Inflammatory macrophage (primary cell): Measurements from ENCODE around the gene SKIL.

Experiments
- DNase-seq, 2 donors: peaks; one replicate each; pipeline ENCODE4 v3.0.0-alpha.2; 2020 to 2022

Gene SKIL

DNA sequence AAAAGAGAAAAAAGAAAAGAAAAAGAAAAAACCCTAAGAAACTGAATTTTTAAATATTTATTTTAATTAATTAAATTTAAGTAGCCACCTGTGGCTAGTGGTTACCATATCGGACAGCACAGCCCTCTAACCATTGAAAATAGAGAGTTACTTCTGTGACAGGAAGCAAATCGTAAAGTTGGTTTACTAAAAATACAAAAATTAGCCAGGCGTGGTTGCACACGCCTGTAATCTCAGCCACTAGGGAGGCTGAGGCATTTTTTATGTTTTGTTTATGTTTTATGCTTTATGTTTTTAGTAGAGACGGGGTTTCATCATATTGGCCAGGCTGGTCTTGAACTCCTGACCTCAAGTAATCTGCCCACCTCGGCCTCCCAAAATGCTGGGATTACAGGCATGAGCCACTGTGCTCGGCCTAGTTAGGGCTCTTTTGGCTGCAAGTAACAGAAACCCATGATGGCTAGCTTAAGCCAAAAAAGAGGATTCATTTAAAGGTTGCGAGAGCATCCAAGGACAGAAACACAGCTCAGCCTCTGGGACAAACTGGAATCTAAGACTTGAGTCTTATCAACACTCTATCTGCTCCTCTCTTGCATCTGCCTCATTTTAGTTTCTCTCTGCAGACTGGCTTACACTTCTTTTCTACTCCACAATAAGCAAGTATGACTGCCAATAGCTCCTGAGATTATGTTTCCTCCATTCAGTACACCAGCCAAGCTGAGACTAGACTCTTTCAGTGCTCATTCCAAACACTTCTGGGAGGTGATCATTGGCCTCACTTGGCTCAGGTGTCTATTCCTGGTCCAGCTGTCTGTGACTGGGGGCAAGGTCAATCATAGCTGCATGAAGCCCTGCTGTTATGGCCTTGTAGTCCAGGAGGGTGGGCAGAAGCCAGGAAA is 6.8 kb upstream of the SKIL start:
- no peak for DNase-seq

DNA sequence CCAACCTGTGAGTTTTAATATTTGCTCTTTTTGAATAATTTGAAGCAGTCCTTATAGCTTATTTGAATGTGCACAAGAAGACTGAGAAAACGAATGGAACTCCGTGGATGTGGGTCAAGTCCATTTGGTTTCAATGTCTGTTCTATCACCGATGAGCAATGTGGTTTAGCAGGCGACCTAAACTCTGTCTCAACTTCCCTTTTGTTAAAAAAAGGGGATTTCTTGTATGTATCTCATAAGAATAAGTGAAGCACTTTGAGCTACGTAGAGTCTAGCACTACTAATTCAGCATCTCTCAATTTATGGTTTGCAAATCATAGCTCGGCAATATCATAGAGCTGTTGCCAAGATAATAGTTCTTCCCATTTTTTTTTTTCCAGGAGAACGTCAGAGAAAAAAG is 4.6 kb upstream of the SKIL start:
- DNase-seq, result peak; percentile 79 to 82

DNA sequence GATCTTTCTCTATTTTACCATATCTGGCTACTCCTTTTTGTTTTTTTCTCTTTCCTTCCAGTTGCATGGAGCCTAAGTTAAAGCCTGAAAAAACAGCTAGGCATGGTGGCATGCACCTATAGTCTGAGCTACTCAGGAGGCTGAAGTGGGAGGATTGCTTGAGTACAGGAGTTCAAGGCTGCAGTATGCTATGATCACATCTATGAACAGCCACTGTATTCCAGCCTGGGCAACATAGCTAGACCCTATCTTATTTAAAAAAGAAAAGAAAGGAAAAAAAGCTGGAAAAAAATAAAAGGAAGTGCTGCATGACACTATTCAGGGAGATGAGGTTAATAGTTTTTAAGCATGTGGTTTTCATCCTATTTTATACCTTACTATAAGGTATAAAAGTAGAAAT is 4.0 kb upstream of the SKIL start:
- DNase-seq, result no peak

DNA sequence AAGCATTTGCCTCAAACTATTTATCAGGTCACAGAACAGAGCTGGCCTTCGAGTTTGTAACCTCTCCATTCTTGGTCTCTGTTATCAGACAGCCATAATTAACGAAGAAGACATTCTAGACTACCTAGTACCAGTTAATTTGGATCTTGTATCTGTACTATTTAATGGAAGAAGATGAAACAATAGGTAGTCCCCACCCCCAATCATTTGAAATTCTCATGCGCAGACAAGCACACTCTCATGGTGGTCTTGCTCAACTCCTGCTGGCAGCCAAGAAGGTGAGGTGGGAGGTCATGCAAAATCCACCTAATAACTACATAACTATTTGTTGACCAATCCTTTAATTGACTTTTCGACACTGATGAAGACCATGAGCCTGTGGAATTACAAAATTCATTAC is 2.8 kb upstream of the SKIL start:
- DNase-seq, result no peak

DNA sequence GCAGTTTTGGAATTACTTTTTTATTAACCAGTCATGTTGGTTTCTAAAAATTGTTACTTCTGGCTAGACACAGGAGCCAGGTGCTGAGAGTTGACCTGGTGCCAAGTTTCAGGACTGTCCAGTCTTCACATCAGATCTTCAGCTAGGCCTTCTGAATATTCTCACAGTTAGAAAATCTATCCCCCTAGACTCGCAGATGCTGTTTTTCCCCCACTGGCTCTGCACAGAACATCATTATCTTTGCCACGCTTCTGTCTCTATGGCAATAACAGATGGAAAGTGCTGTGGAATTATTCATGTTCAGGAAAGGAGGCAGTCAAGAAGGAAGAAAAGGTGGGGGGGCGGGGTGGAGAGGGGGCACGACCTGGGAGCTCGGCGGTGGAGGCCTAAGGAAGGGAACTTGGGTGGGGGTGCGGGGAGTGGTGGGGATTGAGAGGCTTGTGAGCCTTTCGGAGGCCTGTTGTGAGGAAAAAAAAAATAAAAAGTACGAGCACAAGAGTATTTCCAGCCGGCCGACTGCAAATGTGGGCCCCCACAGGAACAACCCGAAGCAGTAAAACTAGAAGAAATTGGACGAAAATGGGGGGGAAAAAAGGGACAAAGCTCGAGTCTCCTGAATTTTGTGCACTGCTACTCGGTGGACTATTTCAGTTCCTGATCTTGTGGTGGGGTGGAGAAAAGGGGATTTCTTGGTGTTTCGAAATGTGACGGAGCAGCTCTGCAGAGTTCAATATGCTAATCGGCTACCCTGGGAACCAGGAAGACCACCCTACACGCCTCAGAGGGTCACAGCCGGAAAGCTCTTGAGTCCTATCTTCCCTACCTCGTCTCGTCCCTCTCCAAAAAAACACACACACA is 1.5 kb upstream of the SKIL start:
- peak; percentile 77 to 79 for DNase-seq

DNA sequence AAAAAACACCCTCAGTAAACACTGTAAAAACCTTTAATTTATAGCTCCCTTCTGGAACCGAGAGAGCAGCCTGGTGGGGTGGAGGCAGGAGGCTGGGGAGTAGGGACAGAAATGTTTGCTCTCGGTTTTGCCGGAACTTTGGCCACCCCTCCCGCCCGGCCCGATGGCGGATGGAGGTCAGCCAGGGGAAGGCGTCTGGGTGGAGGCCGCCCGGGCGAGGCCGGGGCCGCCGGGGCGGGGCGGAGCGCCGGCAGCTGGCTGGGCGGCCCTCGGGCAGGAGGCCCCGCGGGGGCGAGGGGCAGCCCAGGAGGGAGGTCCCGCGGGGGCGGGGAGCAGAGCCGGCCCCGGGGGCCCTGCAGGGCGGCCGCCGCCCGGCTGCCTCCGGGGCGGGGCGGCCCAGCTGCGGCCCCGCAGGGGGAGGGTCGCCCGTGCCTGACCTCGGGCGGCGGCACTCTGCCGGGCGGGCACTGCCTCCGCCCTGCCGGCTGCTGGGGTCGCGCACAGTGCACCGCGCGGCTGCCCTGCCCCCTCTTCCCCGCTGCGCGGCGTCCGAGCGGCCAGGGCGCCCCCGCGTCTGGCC is 829 bp upstream of the SKIL start:
- peak; percentile 89 to 95 for DNase-seq

DNA sequence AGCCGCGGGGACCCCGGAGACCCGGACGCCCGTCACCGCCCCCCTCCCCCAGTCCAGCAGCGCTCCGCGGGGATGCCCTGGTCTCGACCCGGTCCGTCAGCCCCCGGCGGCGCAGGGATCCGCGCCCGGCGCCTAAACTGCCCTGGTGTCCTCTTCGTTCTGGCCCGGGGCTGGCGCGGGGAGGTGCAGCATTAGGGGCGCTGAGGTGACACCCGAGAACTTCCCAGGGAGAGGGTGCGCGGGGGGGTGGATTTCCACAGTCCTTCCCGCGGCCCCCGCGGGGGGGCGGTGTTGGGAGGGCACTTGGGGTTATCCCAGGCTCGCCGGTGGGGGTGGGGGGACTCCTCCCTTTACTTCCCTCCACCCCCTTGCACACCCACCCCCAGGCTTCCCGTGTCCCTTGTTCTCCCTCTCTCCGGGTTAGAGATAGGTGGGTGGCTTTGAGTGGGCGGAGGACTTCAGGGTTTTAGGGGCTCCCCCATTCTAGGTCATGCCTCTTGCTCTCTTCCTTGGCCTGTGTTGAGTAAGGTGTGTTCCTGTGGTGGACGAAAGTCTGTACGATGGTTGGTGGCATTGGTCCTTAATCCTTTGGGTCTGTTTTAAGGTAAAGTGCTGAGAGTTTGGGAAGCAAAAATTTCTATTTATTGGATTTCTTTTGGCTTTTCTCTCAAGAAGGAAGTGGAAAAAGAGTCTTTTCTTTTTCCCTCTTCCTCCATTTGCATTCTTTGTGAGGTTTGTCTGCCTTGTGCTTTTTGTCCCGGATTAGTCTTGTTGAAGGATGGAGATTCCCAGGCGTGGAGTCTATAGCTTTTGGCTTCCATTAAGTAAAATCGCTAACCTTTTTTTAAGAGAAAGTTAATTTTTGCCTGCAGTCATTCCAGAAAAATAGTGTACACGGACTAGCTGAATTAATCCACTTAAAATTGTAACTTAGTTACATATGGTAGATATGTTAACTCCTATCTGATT is 811 bp downstream of the SKIL start:
- peak; percentile 85 to 93 for DNase-seq

DNA sequence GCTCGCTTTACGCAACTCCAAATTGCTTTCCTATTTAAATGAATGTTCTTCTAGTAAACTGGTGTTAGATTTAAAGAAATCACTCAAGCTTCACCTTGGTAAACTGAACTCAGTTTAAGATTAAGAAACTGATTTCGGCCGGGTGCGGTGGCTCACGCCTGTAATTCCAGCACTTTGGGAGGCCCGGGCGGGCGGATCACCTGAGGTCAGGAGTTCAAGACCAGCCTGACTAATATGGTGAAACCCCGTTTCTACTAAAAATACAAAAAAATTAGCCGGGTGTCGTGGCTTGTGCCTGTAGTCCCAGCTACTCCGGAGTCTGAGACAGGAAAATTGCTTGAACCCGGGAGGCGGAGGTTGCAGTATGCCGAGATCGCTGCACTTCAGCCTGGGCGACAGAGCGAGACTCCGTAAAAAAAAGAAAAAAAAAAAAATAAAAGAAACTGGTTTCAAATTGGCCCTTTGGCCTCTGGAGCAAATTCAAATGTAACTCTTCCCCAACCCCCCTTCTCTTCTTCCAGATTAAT is 1.7 kb downstream of the SKIL start:
- DNase-seq, result no peak

DNA sequence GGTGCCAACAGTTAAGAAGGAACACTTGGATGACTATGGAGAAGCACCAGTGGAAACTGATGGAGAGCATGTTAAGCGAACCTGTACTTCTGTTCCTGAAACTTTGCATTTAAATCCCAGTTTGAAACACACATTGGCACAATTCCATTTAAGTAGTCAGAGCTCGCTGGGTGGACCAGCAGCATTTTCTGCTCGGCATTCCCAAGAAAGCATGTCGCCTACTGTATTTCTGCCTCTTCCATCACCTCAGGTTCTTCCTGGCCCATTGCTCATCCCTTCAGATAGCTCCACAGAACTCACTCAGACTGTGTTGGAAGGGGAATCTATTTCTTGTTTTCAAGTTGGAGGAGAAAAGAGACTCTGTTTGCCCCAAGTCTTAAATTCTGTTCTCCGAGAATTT is 3.0 kb downstream of the SKIL start:
- no peak for DNase-seq

DNA sequence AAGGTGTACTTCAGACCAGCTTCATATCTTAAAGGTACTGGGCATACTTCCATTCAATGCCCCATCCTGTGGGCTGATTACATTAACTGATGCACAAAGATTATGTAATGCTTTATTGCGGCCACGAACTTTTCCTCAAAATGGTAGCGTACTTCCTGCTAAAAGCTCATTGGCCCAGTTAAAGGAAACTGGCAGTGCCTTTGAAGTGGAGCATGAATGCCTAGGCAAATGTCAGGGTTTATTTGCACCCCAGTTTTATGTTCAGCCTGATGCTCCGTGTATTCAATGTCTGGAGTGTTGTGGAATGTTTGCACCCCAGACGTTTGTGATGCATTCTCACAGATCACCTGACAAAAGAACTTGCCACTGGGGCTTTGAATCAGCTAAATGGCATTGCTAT is 3.4 kb downstream of the SKIL start:
- DNase-seq, result peak in 1 of 2 donors; percentile 8

DNA sequence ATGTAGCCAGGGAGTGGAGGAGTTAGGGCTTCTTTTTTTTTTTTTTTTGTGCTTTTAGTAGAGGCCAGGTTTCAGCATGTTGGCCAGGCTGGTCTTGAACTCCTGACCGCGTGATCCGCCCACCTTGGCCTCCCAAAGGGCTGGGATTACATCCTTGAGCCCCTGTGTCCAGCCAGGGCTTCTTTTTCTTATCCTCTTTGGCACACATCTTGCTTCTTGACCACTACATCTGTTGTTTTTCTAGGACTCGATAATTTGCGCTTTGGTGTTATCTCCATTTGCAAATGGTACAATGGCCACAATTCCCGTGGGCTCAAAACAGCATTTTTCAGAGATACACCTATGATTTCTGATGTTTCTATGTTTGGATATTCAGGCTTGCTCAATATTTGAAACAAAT is 4.2 kb downstream of the SKIL start:
- no peak for DNase-seq

DNA sequence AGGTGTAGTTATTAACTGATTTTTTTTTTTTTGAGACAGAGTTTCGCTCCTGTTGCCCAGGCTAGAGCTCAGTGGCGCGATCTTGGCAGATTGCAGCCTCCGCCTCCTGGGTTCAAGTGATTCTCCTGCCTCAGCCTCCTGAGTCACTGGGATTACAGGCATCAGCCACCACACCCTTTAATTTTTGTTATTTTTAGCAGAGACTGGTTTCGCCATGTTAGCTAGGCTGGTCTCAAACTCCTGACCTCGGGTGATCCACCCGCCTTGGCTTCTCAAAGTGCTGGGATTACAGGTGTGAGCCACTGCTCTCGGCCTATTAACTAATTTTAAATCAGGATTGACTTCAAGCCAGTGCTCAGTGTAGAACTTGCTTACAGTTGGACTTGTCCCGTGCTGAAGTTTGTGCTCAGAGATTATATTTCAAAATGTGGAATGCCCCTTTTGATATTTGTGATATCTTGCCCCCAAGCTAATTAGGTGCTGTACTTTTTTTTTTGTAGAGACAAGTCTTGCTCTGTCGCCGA is 6.0 kb downstream of the SKIL start:
- no peak for DNase-seq

DNA sequence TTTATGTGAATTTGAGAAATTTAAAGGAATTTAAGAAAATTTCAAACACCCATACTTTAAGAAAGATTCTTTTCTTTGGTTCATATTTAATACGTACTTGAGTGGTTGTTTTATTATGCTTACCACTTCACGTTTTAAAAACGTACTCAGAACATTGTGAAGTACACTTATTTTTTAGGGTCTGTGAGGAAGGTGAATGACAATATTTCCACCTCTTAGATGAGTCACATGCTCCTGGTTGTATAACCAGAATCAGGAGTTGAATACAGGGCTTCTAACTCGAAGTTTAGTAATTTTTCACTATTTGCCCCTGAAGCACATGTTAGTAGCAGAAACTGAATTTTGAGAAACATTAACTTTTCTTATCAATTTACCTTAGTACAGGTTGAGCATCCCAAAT is 7.5 kb downstream of the SKIL start:
- no peak for DNase-seq

DNA sequence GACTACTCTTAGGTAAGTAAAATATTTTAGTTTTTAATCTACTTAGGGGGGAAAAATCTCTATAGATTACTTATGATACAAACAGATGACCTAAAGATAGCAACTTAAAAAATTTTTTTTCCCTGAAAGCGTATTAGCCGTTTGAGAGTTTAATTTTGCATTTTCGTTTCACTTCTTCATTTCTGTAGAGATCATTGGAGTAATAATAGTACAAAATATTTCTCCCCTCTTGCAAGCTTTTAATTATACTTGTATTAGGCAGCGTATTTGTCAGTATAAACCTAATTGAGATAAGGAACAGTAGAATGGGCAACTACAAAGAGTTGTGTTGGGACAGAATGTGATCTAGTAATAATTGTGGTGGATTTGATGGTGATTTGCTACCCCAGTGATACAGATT is 10.3 kb downstream of the SKIL start:
- DNase-seq, result no peak

DNA sequence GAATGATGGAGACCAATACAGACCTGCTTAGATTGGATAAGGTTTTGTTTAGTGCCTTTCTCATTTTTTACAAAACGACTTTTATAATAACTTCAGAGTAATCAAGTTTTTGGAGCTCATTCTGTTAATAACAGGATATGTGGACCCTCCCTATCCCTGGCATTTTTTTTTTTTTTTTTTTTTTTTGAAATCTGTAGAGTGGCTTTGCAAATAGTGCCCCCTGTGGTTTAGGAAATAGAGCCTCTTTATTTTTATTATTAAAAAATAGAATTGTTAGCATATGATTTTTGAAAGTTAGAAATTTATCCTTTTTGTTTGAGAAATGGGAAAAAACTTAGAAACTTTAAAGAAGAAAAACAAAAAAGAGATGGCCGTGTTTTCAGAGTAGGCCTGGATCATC is 11.4 kb downstream of the SKIL start:
- no peak for DNase-seq

DNA sequence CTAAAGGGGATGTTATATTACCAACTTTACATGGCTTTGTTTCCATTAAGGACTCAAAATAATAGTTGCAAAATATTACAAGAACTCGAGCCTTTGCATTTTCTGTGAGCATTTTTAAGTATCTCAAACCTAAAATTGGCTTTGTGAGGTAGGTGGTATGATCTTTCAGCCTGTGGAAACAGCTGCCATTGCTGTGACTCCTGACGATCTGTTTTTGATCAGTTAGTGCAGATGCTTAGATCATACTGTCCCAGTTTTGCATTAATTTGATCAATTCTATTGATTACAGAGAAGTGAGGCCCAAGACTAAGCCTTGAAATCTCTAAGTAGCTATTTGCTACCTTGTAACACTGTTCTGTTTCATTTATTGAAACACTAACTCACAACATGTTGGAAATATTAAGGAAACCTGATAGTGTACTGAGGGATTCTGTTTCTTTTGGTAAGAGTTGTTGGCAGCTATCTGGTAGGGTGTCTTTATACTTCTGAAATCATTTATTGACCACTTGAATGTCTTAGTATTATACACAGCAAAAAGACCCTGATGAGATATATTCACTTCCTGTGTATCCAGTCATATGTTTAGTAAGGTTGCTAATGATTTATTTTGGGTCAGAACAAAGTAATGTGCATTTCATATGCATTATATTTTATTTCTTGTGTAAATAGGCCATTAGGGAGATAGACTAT is 14.8 kb downstream of the SKIL start:
- DNase-seq, result no peak

DNA sequence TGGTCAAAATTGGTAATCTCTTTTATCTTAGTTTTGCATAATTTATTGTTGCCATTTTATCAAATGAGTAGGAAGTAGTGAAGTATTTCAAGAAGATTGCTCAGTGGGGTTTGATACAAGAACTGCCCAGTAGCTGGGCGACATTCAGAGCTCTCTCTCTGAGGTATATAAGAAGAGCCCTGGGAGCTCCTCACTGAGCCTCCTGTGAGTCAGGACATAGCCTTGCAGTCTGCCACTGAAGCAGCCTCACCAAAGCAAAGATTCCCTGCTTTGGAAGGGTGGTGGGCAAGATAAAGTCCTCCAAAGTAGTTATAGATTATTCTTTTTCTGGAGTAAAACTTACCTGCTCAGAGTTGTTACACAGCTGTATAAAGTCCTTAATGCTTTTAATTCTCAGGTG is 26.1 kb downstream of the SKIL start:
- DNase-seq, result no peak

DNA sequence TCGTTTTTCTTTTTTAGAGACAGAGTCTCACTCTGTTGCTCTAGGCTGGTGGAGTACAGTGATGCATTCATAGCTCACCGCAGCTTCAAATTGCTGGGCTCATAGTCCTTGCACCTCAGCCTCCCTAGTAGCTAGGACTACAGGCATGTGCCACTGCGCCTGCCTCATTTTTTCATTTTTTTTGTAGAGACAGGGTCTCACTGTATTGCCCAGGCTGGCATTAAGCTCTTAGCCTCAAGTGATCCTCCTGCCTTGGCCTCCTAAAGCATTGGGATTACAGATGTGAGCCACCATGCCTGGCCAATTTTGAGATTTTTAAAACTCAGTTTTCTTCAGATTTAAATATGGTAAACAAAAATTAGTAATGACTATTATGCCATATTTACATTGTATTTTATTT is 29.0 kb downstream of the SKIL start:
- DNase-seq, result no peak

DNA sequence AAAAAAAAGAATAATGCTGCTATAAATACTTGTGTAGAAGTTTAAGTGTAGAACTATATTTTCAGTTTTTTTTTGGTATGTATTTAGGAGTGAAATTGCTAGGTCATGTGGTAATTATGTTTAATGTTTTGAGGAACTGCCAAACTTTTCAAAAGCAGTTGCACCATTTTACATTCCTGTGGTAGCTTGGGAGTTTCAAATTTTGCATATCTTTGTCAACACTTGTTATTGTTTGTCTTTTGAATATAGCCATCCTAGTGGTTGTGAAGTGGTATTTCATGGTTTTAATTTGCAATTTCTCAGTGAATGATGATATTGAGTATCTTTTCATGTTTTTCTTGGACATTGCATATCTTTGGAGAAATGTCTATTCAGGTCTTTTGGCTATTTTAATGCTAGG is 30.4 kb downstream of the SKIL start:
- peak; percentile 24 to 56 for DNase-seq

DNA sequence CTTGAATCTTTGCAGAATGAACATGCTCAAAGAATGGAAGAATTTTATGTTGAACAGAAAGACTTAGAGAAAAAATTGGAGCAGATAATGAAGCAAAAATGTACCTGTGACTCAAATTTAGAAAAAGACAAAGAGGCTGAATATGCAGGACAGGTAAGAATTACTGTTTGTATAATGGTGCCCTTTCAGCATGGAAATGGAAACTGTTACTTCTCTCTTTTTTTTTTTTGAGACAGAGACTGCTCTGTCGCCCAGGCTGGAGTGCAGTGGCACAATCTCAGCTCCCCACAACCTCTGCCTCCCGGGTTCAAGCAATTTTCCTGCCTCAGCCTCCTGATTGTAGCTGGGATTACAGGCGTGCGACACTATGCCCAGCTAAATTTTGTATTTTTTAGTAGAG is 33.6 kb downstream of the SKIL start:
- no peak for DNase-seq

DNA sequence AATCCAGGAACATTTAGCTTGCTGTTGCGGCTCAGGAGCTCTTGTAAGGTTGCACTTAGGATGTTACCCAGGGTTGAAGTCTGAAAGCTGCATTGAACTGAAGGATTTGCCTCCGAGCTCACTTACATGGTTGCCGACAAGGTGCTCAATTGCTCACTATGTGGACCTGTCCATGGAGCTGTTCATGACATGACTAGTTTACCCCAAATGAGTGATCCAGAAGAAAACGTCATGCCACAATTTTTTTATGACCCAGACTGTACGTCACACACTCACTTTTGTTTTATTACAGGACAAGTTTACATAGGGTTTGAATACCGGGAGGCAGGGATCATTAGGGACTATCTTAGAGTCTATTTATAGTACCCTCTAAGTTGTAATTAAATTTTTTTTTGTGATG is 40.2 kb downstream of the SKIL start:
- DNase-seq, result no peak
